Measurements from ENCODE around the gene ACADS. TPM values are rescaled to one million over a fixed set of nuclear protein-coding genes. Genes with fewer than 3 reads are reported as not detected.

ACADS gene
- total and polyA plus RNA-seq, 2 of the 8 experiments (the other 6 are each of a cell fraction or from before 2014, with no cell fraction given), result 4.9 to 7.5 TPM

- H4K20me1 ChIP-seq (replicated peaks in 1 of 2; ENCODE audit: control insufficient read depth in 1 of 2, insufficient read depth in 2 of 2, low read length in 2 of 2), result peaks cover 0 to 8% of the 10 kb centered on the region in 2 experiments
- peaks cover 0 to 3% (median 1%) of the 10 kb centered on the region in 4 experiments; a peak in 3 of 7 replicates for H3K27me3 ChIP-seq (replicated peaks in 1 of 4; ENCODE audit: control insufficient read depth in 3 of 4, extremely low read depth in 1 of 4, insufficient read depth in 3 of 4, low read length in 3 of 4)
- H2BK5ac ChIP-seq (ENCODE audit: low read depth, low read length), result no peak overlapping the region
- no peak overlapping the region for H2BK15ac ChIP-seq (ENCODE audit: low read length)
- H3K23me2 ChIP-seq (ENCODE audit: low read depth, low read length), result peaks cover 4% of the 10 kb centered on the region; the same call in 1 of the 2 replicates
- H3K4me2 ChIP-seq (ENCODE audit: insufficient read depth in 1 of 2, low read depth in 2 of 2, low read length in 2 of 2), result no peak overlapping the region
- H3K56ac ChIP-seq (replicated peaks; ENCODE audit: insufficient read length, low read depth, low read length), result no peak overlapping the region
- H2BK120ac ChIP-seq (replicated peaks; ENCODE audit: low read depth, low read length), result no peak overlapping the region
- H3K23ac ChIP-seq (ENCODE audit: insufficient read length), result no peak overlapping the region
- H3K36me3 ChIP-seq (ENCODE audit: control insufficient read depth in 2 of 4, insufficient read depth in 4 of 4, low read length in 3 of 4), result peaks cover 29 to 59% (median 52%) of the 10 kb centered on the region in 4 experiments
- H3K4me3 ChIP-seq (ENCODE audit: extremely low read depth in 1 of 4, insufficient read depth in 2 of 4, low read depth in 3 of 4, low read length in 4 of 4), result no peak overlapping the region
- DNase-seq (ENCODE audit: low read depth in 1 of 2, low spot score in 2 of 2) (no peak), FAIRE-seq (no peak)
- POLR2A ChIA-PET (ENCODE audit: partially characterized antibody), result interaction anchor here (0.8 to 1.2 kb wide), 2 partner anchors 10 to 74 kb away, joined by 3 read pairs; no protein-coding TSS in a partner anchor
- no peak overlapping the region for H3K4ac ChIP-seq (replicated peaks; ENCODE audit: insufficient read length, low read depth, low read length)
- H3K18ac ChIP-seq (ENCODE audit: extremely low read depth, low read length), result no peak overlapping the region
- no peaks in the 10 kb centered on the region for H3K9me3 ChIP-seq (ENCODE audit: insufficient read depth in 2 of 2, low read depth in 1 of 2, low read length in 1 of 2)
- no peaks in the 10 kb centered on the region for H3K79me2 ChIP-seq (ENCODE audit: control insufficient read depth in 1 of 2, insufficient read depth in 2 of 2, low read length in 2 of 2)
- no peak overlapping the region for H3K14ac ChIP-seq (ENCODE audit: insufficient read length)
- WGBS, 2 experiments (ENCODE audit: extremely low coverage in 1 of 2, insufficient coverage in 1 of 2, insufficient read length in 1 of 2, insufficient replicate concordance in 2 of 2, low coverage in 1 of 2, low lambda C conversion rate in 2 of 2, missing lambda C conversion rate in 1 of 2), result 92% methylated on average over 3 of the region's 3 CpGs; no CpG with 5 or more reads in 1 of the 2 experiments
- CTCF ChIA-PET (ENCODE audit: partially characterized antibody), result interaction anchor here (0.9 kb wide), 1 partner anchor 55 kb away, joined by 3 read pairs; no protein-coding TSS in a partner anchor
- H3K79me1 ChIP-seq (ENCODE audit: low read depth, low read length), result no peaks in the 10 kb centered on the region
- H2AK5ac ChIP-seq (ENCODE audit: low read depth, low read length), result no peak overlapping the region
- H2BK20ac ChIP-seq (ENCODE audit: low read length), result no peak overlapping the region
- no peak overlapping the region for H4K8ac ChIP-seq (ENCODE audit: extremely low read depth, insufficient read depth, low read length)
- H4K5ac ChIP-seq (ENCODE audit: insufficient read length, low read depth, low read length), result no peak overlapping the region
- TF ChIP-seq SUZ12 (IDR thresholded peaks at IDR 0.05; ENCODE audit: low read length) (no peak), HDAC2 (IDR thresholded peaks at IDR 0.05; ENCODE audit: borderline replicate concordance in 1 of 2, low read depth in 2 of 2, low read length in 2 of 2) (no peak), POU5F1 (IDR thresholded peaks at IDR 0.05; ENCODE audit: low read depth, low read length) (no peak), MAFK (IDR thresholded peaks at IDR 0.05; ENCODE audit: low read depth, low read length) (no peak), BCL11A (IDR thresholded peaks at IDR 0.05; ENCODE audit: low read depth in 2 of 2, low read length in 2 of 2) (no peak), EZH2 (IDR thresholded peaks at IDR 0.05; ENCODE audit: low read depth, low read length, severe bottlenecking) (no peak), TAF1 (IDR thresholded peaks at IDR 0.05; ENCODE audit: low read depth, low read length) (no peak), TBP (IDR thresholded peaks at IDR 0.05; ENCODE audit: low read depth, low read length) (no peak), CREB1 (IDR thresholded peaks at IDR 0.05) (no peak), CTCF (IDR thresholded peaks at IDR 0.05; ENCODE audit: control extremely low read depth in 1 of 3, insufficient read depth in 1 of 3, low read depth in 1 of 3, low read length in 3 of 3) (no peak), TEAD4 (IDR thresholded peaks at IDR 0.05; ENCODE audit: low read depth, low read length) (no peak), KDM1A (IDR thresholded peaks at IDR 0.05; ENCODE audit: borderline replicate concordance, low read length) (no peak)
- no peak overlapping the region for H4K91ac ChIP-seq (replicated peaks; ENCODE audit: insufficient read length, low read length)
- no peak overlapping the region for H3K27ac ChIP-seq (ENCODE audit: low read depth, low read length)
- no peak overlapping the region for H2BK12ac ChIP-seq (ENCODE audit: low read depth, low read length)
- no peak overlapping the region for H3K9ac ChIP-seq (replicated peaks in 1 of 4; ENCODE audit: extremely low read depth in 1 of 4, low read depth in 3 of 4, low read length in 3 of 4)
- peaks cover 0 to 5% (median 4%) of the 10 kb centered on the region in 4 experiments; a peak in 4 of 7 replicates for H3K4me1 ChIP-seq (replicated peaks in 1 of 4; ENCODE audit: control insufficient read depth in 3 of 4, insufficient read depth in 4 of 4, low read length in 3 of 4)
- H2AFZ ChIP-seq (ENCODE audit: low read length), result no peak overlapping the region
These were observed 3.8 kb upstream of the ACADS start for GRCh38 chr12:120721866-120722265.
